HEK293 (cell line): ENCODE data around the gene R3HDM2.

ENCODE experiments used
- SP2 ChIP-seq: fragments of 450-650 bp; formaldehyde crosslinking; IDR thresholded peaks from 2 replicates; pipeline ENCODE4 v1.5.1; 2016; ENCODE audit warnings: missing biosample characterization, missing genetic modification characterization
- YY1 ChIP-seq: fragments of 450-650 bp; formaldehyde crosslinking; IDR thresholded peaks from 2 replicates; pipeline ENCODE4 v1.5.1; 2018; ENCODE audit warnings: missing biosample characterization, missing genetic modification characterization
- ZIC2 ChIP-seq: fragments of 450-650 bp; formaldehyde crosslinking; IDR thresholded peaks from 2 replicates; pipeline ENCODE4 v1.5.1; 2016; ENCODE audit warnings: missing biosample characterization, missing genetic modification characterization
- ZNF169 ChIP-seq: fragments of 450-650 bp; formaldehyde crosslinking; IDR thresholded peaks from 2 replicates; pipeline ENCODE4 v1.5.1; 2016; ENCODE audit warnings: missing biosample characterization, missing genetic modification characterization
- ZNF416 ChIP-seq: fragments of 450-650 bp; formaldehyde crosslinking; IDR thresholded peaks from 2 replicates; pipeline ENCODE4 v1.5.1; 2016; ENCODE audit warnings: missing biosample characterization, missing genetic modification characterization
- ZNF433 ChIP-seq: fragments of 450-650 bp; formaldehyde crosslinking; IDR thresholded peaks from 2 replicates; pipeline ENCODE4 v1.5.1; 2016; ENCODE audit warnings: missing biosample characterization, missing genetic modification characterization, low read depth
- ZNF776 ChIP-seq: fragments of 450-650 bp; formaldehyde crosslinking; IDR thresholded peaks from 2 replicates; pipeline ENCODE4 v1.5.0; 2017; ENCODE audit warnings: missing biosample characterization, missing genetic modification characterization, borderline replicate concordance
- TF ChIP-seq, protein P1 (sequence below): fragments of 450-650 bp; formaldehyde crosslinking; IDR thresholded peaks from 2 replicates; pipeline ENCODE4 v1.5.1; 2016; ENCODE audit warnings: missing biosample characterization, missing genetic modification characterization
- TF ChIP-seq, protein P2 (sequence below): fragments of 450-650 bp; formaldehyde crosslinking; IDR thresholded peaks from 2 replicates; pipeline ENCODE4 v1.5.1; 2016; ENCODE audit warnings: missing biosample characterization, missing genetic modification characterization
- TF ChIP-seq, protein P3 (sequence below): fragments of 450-650 bp; IDR thresholded peaks from 2 replicates; pipeline ENCODE4 v1.5.1; 2018; ENCODE audit warnings: missing biosample characterization, mild to moderate bottlenecking, missing genetic modification characterization
- TF ChIP-seq, protein P4 (sequence below): fragments of 450-650 bp; formaldehyde crosslinking; IDR thresholded peaks from 2 replicates; pipeline ENCODE4 v1.5.1; 2017; ENCODE audit warnings: missing biosample characterization, missing genetic modification characterization

DNA sequence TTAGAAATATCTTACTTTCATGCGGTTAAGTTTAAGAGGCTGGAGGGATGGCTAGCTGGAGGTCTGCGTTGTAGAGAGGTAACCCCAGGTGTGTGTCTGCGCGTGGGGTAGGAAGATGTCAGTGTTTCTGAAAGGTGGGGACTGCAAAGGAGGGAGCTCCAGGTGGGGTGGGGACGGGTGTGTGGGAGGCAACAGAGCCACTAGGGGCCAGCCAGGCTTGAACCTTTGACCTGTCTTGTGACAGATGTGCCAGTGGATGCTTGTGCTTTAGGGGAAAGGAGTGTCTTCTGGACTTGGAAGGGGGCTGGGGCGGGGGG is 29.6 kb upstream of the R3HDM2 start:
- no peak for TF ChIP-seq ZNF169 (tag by site-specific recombination)
- TF ChIP-seq, protein P1, sequence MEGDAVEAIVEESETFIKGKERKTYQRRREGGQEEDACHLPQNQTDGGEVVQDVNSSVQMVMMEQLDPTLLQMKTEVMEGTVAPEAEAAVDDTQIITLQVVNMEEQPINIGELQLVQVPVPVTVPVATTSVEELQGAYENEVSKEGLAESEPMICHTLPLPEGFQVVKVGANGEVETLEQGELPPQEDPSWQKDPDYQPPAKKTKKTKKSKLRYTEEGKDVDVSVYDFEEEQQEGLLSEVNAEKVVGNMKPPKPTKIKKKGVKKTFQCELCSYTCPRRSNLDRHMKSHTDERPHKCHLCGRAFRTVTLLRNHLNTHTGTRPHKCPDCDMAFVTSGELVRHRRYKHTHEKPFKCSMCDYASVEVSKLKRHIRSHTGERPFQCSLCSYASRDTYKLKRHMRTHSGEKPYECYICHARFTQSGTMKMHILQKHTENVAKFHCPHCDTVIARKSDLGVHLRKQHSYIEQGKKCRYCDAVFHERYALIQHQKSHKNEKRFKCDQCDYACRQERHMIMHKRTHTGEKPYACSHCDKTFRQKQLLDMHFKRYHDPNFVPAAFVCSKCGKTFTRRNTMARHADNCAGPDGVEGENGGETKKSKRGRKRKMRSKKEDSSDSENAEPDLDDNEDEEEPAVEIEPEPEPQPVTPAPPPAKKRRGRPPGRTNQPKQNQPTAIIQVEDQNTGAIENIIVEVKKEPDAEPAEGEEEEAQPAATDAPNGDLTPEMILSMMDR, result no peak
- no peak for TF ChIP-seq YY1 (tag by site-specific recombination)
- TF ChIP-seq, protein P2, sequence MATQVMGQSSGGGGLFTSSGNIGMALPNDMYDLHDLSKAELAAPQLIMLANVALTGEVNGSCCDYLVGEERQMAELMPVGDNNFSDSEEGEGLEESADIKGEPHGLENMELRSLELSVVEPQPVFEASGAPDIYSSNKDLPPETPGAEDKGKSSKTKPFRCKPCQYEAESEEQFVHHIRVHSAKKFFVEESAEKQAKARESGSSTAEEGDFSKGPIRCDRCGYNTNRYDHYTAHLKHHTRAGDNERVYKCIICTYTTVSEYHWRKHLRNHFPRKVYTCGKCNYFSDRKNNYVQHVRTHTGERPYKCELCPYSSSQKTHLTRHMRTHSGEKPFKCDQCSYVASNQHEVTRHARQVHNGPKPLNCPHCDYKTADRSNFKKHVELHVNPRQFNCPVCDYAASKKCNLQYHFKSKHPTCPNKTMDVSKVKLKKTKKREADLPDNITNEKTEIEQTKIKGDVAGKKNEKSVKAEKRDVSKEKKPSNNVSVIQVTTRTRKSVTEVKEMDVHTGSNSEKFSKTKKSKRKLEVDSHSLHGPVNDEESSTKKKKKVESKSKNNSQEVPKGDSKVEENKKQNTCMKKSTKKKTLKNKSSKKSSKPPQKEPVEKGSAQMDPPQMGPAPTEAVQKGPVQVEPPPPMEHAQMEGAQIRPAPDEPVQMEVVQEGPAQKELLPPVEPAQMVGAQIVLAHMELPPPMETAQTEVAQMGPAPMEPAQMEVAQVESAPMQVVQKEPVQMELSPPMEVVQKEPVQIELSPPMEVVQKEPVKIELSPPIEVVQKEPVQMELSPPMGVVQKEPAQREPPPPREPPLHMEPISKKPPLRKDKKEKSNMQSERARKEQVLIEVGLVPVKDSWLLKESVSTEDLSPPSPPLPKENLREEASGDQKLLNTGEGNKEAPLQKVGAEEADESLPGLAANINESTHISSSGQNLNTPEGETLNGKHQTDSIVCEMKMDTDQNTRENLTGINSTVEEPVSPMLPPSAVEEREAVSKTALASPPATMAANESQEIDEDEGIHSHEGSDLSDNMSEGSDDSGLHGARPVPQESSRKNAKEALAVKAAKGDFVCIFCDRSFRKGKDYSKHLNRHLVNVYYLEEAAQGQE, result no peak
- no peak for TF ChIP-seq ZIC2 (tag by site-specific recombination)
- TF ChIP-seq, protein P3, sequence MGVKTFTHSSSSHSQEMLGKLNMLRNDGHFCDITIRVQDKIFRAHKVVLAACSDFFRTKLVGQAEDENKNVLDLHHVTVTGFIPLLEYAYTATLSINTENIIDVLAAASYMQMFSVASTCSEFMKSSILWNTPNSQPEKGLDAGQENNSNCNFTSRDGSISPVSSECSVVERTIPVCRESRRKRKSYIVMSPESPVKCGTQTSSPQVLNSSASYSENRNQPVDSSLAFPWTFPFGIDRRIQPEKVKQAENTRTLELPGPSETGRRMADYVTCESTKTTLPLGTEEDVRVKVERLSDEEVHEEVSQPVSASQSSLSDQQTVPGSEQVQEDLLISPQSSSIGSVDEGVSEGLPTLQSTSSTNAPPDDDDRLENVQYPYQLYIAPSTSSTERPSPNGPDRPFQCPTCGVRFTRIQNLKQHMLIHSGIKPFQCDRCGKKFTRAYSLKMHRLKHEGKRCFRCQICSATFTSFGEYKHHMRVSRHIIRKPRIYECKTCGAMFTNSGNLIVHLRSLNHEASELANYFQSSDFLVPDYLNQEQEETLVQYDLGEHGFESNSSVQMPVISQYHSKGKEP (tag by site-specific recombination), result no peak
- TF ChIP-seq ZNF416 (tag by site-specific recombination), result no peak
- no peak for TF ChIP-seq ZNF776 (tag by site-specific recombination)
- TF ChIP-seq SP2 (tag by site-specific recombination), result peak; percentile 33
- TF ChIP-seq, protein P4, sequence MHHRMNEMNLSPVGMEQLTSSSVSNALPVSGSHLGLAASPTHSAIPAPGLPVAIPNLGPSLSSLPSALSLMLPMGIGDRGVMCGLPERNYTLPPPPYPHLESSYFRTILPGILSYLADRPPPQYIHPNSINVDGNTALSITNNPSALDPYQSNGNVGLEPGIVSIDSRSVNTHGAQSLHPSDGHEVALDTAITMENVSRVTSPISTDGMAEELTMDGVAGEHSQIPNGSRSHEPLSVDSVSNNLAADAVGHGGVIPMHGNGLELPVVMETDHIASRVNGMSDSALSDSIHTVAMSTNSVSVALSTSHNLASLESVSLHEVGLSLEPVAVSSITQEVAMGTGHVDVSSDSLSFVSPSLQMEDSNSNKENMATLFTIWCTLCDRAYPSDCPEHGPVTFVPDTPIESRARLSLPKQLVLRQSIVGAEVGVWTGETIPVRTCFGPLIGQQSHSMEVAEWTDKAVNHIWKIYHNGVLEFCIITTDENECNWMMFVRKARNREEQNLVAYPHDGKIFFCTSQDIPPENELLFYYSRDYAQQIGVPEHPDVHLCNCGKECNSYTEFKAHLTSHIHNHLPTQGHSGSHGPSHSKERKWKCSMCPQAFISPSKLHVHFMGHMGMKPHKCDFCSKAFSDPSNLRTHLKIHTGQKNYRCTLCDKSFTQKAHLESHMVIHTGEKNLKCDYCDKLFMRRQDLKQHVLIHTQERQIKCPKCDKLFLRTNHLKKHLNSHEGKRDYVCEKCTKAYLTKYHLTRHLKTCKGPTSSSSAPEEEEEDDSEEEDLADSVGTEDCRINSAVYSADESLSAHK (tag by site-specific recombination), result no peak
- TF ChIP-seq ZNF433 (tag by site-specific recombination), result no peak
